Stimulated activated CD4-positive, alpha-beta T cell treated with anti-CD3 and anti-CD28 coated beads, Interleukin-2, amount 100 ng/mL, for 4 hours (primary cell): Measurements from ENCODE around the gene CMKLR1.

ENCODE experiments used
- DNase-seq: peaks from one replicate; pipeline ENCODE4 v3.0.0-alpha.2; 2020; ENCODE audit warnings: low read depth

Gene CMKLR1

DNA sequence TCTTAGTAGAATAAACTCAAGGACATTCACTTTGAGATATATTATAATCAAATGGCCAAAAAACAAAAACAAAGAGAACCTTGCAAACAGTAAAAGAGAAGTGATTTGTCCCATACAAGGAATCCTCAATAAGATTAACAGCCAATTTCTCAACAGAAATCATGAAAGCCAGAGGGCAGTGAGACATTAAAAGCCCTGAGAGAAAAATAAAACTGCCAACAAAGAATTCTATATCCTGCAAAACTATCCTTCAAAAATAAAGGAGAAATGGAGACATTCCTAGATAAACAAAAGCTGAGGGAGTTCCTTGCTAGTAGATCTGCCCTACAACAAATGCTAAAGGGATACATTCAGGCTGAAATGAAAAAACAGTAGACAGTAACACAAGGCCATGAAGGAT lies 78.1 kb downstream of the CMKLR1 start:
- DNase-seq, result no peak

DNA sequence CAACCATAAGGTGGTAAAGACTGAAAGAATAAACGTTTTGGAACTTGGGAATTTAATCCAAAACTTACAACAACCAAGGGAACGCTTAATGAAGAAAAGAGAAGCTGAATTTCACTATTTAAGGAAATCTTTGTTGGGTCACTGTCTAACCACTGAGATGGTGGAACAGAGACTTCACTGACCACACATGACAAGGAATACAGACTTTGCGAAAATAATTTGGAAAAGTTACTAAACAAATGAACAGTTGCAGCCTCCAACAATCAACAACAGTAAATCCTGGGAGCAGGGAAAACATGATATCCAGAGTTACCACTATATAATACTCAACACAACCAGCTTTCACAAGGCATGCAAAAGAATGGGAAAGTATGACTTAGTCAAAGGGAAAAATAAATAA lies 79.1 kb downstream of the CMKLR1 start:
- no peak for DNase-seq

DNA sequence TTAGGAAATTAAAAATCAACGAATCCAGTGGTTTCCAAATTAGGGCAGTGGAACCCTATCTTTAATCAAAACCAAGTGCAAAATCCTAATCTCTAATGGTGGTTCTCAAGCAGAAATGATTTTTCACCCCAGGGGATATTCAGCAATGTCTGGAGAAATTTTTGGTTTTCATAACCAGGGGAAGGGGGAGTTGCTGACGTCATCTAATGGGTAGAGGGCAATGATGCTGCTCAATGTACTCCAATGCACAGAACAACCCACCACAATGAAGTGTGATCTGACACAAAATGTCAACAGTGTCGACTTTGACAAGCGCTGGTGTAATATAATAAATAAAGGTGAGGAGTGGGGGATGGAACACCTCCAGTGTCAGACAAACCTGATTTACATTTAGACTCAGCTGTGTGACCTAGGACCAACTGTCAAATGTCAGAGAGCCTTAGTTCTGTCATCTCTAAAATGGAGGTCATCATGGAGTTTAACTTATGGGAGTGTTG lies 81.5 kb downstream of the CMKLR1 start:
- no peak for DNase-seq

DNA sequence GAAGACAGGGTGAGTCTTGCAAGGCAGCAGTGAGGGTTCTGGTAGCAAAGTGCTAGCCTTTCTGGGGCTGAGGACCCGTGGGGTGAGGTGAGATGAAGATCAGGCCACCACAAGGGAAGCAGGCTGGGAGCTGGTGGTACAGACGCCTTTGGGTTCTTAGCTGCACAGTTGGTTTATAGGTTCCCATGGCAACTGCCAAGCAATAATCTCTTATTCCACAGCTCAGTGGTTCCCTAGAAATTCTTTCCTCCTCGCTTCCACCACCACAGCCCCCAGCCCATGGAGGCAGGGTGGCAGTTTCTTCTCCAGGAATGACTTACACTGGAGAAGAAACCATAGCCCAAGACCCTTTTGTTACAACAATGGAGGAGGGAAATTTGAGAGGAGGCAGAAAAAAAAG lies 82.1 kb downstream of the CMKLR1 start:
- no peak for DNase-seq

DNA sequence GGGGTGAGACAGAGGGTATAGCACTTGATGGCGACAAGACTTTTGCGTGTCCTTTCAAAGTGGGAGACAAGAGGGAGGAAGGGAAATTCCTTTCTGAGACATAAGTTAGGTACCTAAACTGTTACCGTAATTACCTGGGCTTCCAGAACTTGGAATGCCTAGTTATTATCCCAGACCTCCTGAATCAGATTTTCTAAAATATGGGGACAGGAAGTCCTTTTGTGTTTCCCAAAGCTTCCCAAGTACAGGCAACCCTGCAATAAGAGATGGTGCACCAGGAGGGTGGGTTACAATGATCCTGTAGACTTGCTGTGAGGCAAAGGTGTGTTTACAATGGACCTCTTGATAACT lies 83.9 kb downstream of the CMKLR1 start:
- no peak for DNase-seq

DNA sequence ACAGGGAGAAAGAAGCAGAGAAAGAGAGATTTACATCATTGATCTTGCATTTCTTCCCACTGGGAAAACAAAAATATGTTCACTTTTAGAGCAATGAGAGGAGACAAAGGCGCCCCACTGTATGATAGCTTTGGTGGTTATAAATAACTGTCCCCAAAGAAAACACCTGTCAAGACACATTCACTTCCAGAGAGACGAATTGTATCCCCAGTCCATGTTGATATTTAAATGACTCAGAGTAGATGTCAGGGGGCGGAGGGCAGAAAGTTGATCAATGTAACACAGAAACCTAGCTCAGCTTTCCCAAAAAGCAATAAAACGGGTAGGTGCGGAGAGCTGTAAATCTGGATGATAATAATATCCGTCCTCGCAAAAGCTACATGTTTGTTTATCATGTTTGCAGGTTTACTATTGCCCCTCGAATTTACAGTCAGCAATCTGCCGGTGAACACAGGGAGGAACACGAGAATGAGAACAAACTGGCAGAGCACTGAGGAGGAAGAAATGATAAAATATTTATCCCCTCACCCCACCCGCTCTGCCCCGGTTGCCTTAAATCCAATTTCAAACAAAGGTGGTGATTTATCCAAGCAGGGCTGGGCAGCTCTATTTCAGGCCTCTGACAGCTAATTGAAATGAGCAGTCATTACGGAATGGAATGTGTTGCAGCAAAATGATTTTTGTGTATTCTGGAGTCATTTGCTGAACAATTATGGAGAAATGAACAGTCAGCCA lies 84.4 kb downstream of the CMKLR1 start:
- DNase-seq, result no peak

DNA sequence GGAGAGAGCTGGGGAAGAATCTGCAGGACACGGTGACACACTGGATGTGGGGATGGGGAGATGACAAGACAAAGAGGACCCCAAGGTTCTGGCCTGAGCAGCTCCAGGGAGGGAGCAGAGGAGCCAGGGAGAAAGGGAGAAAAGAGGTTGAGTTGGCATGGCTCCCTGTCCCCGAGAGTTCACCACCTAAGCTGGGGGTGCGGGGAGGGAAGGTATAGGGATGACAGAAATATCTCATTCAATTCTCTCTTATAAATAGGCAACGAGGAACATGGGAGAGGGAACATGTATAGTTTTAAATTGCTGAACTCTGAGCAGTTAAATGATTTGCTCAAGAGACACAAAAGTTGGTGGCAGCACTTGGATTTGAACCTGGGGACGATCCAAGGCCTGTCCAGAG lies 85.1 kb downstream of the CMKLR1 start:
- no peak for DNase-seq

DNA sequence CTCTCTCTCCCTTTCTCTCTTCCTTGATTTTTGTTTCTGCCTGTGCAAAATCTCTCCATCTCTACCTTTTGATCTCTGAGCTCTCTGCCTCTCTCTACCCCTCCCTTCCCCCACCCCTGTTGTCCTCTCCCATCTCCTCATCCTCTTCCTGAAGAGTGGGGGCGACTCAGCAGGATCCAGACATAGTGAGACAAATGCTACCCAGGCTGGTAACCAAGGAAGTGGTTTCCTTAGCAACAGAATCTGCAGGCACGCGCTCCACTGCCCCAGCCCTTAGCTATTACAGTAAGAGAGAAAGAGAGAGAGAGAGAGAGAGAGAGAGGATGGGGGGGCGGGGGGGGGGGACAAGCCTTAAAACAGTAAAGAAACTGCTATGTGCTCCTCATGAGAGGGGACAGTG lies 85.6 kb downstream of the CMKLR1 start:
- no peak for DNase-seq

DNA sequence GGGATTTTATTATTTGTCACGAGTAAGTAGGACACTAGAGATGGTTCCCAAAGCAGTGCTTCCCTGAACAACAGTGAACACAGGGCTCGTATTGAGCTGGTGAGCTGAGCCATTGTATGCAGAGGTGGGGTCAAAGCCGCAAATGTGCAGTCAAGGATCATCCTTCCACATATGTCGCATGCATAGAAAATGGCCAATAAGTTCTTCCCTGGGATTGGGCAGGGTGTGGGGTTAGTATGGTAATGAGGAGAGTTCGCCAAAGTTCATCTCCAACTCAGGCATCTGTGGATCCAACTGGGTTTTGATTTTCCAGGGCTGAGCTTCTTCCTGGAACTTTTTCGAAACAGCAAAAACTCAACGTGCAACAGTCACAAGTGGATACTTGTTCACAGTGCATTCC lies 86.6 kb downstream of the CMKLR1 start:
- DNase-seq, result no peak

DNA sequence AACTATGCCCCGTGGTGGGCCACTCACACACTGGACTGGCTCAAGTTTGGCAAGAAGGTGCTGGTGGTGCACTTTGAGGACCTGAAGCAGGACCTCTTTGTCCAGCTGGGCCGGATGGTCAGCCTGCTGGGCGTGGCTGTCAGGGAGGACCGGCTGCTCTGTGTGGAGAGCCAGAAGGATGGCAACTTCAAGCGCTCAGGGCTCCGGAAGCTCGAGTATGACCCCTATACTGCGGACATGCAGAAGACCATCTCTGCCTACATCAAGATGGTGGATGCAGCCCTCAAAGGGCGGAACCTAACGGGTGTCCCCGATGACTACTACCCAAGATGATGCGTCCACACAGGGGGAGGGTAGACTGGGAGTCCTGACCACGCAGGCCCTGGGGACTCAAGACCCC lies 91.1 kb downstream of the CMKLR1 start:
- no peak for DNase-seq

DNA sequence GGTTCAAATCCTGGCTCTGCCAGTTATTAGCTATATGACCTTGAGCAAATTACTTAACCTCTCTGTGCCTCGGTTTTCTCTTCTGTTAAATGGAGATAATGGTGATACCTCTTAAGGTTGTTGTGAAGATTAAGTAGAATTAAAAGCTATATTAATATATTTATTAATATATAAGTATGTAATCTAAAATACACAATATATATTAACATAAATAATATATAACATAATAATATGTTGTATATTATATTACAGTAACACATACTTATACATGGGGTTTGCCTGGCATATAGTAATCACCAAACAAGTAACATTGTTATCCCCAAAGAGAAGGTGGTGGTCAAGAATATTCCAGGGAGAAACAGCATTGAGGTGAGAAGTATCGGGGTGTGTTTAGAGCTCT lies 92.0 kb downstream of the CMKLR1 start:
- no peak for DNase-seq

DNA sequence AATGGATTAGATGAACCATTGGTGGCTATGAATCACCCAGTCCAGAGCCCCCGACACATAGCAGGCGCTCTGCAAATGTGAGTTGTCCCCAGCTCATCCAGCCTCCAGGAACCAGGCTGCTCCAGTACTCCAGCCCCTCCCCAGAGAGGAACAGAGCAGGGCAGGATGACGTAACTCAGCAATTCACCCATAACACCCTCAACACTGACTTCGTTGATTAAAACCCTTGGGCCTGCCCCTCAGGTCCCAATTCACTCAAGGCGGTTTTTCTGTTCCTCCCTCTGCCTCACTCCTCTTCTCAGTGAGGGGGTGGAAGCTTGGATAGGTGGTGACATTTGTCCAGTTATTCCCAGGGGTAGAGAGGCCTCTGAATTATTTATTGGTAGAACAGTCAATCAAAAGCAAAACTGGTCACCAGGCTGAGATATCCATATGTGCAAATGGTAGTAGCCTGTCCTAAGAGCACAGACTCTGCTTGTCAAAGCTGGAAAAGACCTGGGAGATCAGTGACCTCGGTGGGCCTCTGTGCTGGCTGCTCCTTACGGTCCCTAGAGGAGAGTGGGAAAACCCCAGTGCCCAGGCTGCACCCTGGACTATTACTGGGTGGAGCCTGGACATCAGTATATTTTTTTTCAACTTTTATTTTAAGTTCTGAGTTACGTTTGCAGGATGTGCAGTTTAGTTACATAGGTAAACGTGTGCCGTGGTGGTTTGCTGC lies 97.0 kb downstream of the CMKLR1 start:
- DNase-seq, result no peak

DNA sequence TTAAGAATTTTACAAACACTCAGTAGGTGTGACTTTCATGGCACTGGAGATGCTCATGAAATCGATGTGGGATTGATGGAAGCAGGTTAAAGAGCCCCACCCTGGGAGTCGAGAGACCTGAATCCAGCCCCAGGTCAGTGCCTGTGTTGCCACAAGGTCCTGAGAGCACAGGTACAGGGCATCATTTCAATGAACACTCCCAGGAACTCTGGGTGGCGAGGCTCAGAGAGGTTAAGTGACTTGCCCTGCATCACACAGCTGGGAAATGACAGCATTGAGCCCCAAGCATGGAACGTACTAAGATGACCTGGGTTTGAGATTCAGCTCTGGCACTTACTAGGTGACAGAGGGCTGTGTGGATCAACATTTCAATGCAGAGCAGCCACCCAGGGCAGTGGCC lies 98.2 kb downstream of the CMKLR1 start:
- no peak for DNase-seq

DNA sequence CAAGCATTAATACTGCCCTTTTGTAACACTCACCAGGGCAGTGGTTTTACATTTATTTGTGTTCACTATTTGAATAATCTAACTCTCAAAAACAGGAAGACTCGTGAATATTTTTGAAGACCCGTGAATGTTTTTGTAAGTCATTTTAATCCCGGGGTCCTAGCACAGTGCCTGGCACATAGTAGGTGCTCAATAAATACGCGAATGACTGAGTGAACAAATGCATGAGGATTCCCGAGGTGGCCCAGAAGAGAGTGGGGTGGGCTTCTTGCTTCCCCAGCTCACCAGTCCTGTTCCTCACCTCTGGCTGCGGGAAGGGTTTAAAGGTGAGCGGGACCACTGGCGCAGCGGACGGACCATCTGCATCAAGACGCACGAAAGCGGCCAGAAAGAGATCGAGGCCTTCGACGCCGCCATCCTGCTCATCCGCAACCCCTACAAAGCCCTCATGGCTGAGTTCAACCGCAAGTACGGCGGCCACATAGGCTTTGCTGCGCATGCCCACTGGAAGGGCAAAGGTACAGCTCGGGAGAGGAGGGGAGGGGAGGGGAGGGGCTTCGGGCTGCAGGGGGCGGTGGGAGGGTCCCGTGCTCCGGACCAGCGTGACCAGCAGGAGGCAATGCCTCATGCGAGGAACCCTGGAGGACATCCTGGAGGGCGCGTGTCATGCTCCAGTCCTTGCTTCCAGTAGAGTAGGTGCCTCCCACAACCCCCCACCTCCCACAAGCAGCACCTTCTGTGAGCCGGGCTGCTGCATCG lies 98.9 kb downstream of the CMKLR1 start:
- DNase-seq, result no peak

DNA sequence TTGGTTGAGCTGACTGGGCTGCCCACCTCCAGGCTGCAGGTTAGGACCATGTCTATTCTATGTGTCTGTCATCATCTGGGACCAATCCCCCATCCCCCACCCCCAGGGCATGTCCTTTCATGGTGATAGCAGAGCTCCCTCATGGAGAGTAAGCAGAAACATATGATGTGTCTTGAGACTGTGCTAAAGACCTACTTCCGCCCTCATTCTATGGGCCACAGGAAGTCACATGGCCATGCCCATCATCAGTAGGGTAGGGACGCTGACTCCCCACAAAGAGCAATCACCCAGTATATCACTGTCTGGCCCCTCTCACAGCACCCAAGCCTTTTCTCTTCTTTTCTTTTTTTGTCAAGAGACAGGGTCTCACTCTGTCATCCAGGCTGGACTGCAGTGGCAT lies 99.7 kb downstream of the CMKLR1 start:
- DNase-seq, result no peak

DNA sequence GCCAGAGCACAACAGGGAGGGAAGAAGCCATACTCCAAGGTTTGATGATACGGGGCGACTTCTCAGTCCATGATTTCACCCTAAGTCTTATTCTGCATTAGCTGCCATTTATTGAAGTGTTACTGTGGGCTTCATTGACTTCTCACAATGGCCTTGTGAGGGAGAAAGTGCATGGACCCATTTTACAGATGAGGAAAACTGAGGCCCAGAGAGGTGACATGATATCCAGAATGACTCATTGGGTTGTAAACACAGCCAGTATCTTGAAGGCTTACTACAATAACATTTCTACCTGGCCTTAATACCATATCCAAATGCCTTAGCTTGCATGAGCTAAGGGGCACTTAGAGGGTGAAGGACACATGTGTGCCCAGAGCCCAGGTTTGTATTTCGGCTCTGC lies 100.6 kb downstream of the CMKLR1 start:
- DNase-seq, result no peak
